Activated CD8-positive, alpha-beta memory T cell treated with anti-CD3 and anti-CD28 coated beads, Interleukin-2, amount 50 U/mL, for 48 hours (primary cell): Measurements from ENCODE around the gene RB1.
"Not testable (repeated sequence)": the region's sequence is repeated elsewhere in the genome, so short reads cannot be mapped to it uniquely, and the experiment has no call there.

Experiments
- DNase-seq: peaks from one replicate; pipeline ENCODE4 v3.0.0-alpha.2; 2020

RB1 gene

GRCh38 chr13:48411841-48412531, 108.4 kb downstream of the RB1 start:
- no peak for DNase-seq

GRCh38 chr13:48412881-48413351, 109.4 kb downstream of the RB1 start, which contains the start of gene LPAR6:
Gene LPAR6, minus strand, starts transcription at chr13:48413113. Its CDS starts 690 bp downstream, at chr13:48412423.
- no peak for DNase-seq

- DNase-seq, result no peak
These were observed 111.0 kb downstream of the RB1 start for GRCh38 chr13:48414501-48414900.

GRCh38 chr13:48415516-48415915, 112.0 kb downstream of the RB1 start:
- DNase-seq, result no peak

- not testable (repeated sequence) for DNase-seq
These were observed 118.5 kb downstream of the RB1 start for GRCh38 chr13:48422003-48422402.

GRCh38 chr13:48424212-48424611, 120.7 kb downstream of the RB1 start:
- DNase-seq, result no peak

- no peak for DNase-seq
These were observed 122.5 kb downstream of the RB1 start for GRCh38 chr13:48426052-48426451.

GRCh38 chr13:48426755-48427298, 123.3 kb downstream of the RB1 start:
- not testable (repeated sequence) for DNase-seq

GRCh38 chr13:48429036-48429435, 125.5 kb downstream of the RB1 start:
- no peak for DNase-seq

- DNase-seq, result no peak
These were observed 126.3 kb downstream of the RB1 start for GRCh38 chr13:48429886-48430285.

GRCh38 chr13:48431431-48431830, 127.9 kb downstream of the RB1 start:
- no peak for DNase-seq

- DNase-seq, result no peak
These were observed 128.6 kb downstream of the RB1 start for GRCh38 chr13:48431987-48432615.

GRCh38 chr13:48434200-48434599, 130.6 kb downstream of the RB1 start:
- DNase-seq, result no peak

- DNase-seq, result no peak
These were observed 133.2 kb downstream of the RB1 start for GRCh38 chr13:48436661-48437288.

- no peak for DNase-seq
These were observed 133.8 kb downstream of the RB1 start for GRCh38 chr13:48437371-48437770.

- DNase-seq, result no peak
These were observed 140.1 kb downstream of the RB1 start for GRCh38 chr13:48443442-48444208.

- DNase-seq, result no peak
These were observed 142.9 kb downstream of the RB1 start for GRCh38 chr13:48446464-48446863.

- no peak for DNase-seq
These were observed 144.9 kb downstream of the RB1 start for GRCh38 chr13:48448285-48448958.

- DNase-seq, result no peak
These were observed 145.5 kb downstream of the RB1 start for GRCh38 chr13:48448959-48449614.

GRCh38 chr13:48449656-48450055, 146.1 kb downstream of the RB1 start:
- no peak for DNase-seq

- not testable (repeated sequence) for DNase-seq
These were observed 147.6 kb downstream of the RB1 start for GRCh38 chr13:48451196-48451595.

- no peak for DNase-seq
These were observed 153.0 kb downstream of the RB1 start for GRCh38 chr13:48456546-48456945.
